OCI-LY3 (cell line): Measurements from ENCODE around the gene MPL.

ENCODE experiments used
- H2AFZ ChIP-seq: fragments of 200-600, 300-600 bp; shearing (Covaris generic); 2 replicates; pipeline ENCODE4 v1.6.0; 2014; ENCODE audit warnings: antibody characterized with exemption, low read depth, low read length
- H3K27ac ChIP-seq: fragments of 200-600, 300-600 bp; sonication (generic); 2 replicates; pipeline ENCODE4 v1.5.1; 2014; ENCODE audit warnings: mild to moderate bottlenecking, low read length, moderate library complexity, mixed read lengths
- H3K27me3 ChIP-seq: fragments of 200-600, 300-600 bp; sonication (generic); 2 replicates; pipeline ENCODE4 v1.6.1; 2014; ENCODE audit warnings: low read depth, low read length, mixed read lengths
- H3K36me3 ChIP-seq: fragments of 200-600, 300-600 bp; sonication (generic); replicated peaks from 2 replicates; pipeline ENCODE3; 2014; ENCODE audit warnings: low read depth, low read length, mixed read lengths
- H3K4me1 ChIP-seq: fragments of 300-600, 200-600 bp; sonication (generic); 2 replicates; pipeline ENCODE4 v1.6.1; 2014; ENCODE audit warnings: low read length, mixed read lengths
- H3K4me2 ChIP-seq: fragments of 200-600, 300-600 bp; sonication (generic); 2 replicates; pipeline ENCODE4 v1.6.1; 2014; ENCODE audit warnings: low read length, mixed read lengths
- H3K4me3 ChIP-seq: fragments of 300-600, 200-600 bp; sonication (generic); 2 replicates; pipeline ENCODE4 v1.5.1; 2014; ENCODE audit warnings: antibody characterized with exemption, mild to moderate bottlenecking, low read length, moderate library complexity
- H3K79me2 ChIP-seq: fragments of 300-600, 200-600 bp; shearing (Covaris generic); 2 replicates; pipeline ENCODE4 v1.6.1; 2014; ENCODE audit warnings: mild to moderate bottlenecking, low read length, mixed read lengths
- H3K9ac ChIP-seq: fragments of 300-600, 200-600 bp; shearing (Covaris generic); 2 replicates; pipeline ENCODE4 v1.6.0; 2014; ENCODE audit warnings: mild to moderate bottlenecking, low read length, moderate library complexity
- H3K9me3 ChIP-seq: fragments of 200-600, 300-600 bp; shearing (Covaris generic); 2 replicates; pipeline ENCODE4 v1.6.1; 2014; ENCODE audit warnings: low read length, mixed read lengths; ENCODE audit not compliant: insufficient read depth
- H4K20me1 ChIP-seq: fragments of 200-600, 300-600 bp; sonication (generic); 2 replicates; pipeline ENCODE4 v1.6.1; 2016; ENCODE audit warnings: low read length, mixed read lengths; ENCODE audit not compliant: insufficient read depth
- CTCF ChIP-seq: fragments of 200-600, 300-600 bp; sonication (generic); IDR thresholded peaks from 2 replicates; pipeline ENCODE4 v1.5.1; 2014; ENCODE audit warnings: antibody characterized with exemption, low read length, low read depth
- EZH2phosphoT487 ChIP-seq: fragments of 200-600 bp; shearing (Covaris generic); IDR thresholded peaks from 2 replicates; pipeline ENCODE4 v1.6.1; 2018; ENCODE audit warnings: antibody characterized with exemption, mixed run types, low read depth

MPL gene

GRCh38 chr1:43302201-43302600 is 35.4 kb upstream of the MPL start:
- Histone ChIP-seq H3K9me3 (no peaks in the 10 kb centered on the region), H3K4me2 (no peak overlapping the region), H3K27me3 (peaks cover 6% of the 10 kb centered on the region), H3K4me1 (no peaks in the 10 kb centered on the region), H2AFZ (no peak overlapping the region), H3K4me3 (no peak overlapping the region), H3K79me2 (no peaks in the 10 kb centered on the region), H4K20me1 (no peaks in the 10 kb centered on the region), H3K36me3 (no peaks in the 10 kb centered on the region), H3K9ac (no peak overlapping the region), H3K27ac (no peak overlapping the region)
- no peak for TF ChIP-seq EZH2phosphoT487
- TF ChIP-seq CTCF: no peak

- Histone ChIP-seq H3K27me3 (peaks cover 6% of the 10 kb centered on the region; the same call in 1 of the 2 replicates), H3K79me2 (no peaks in the 10 kb centered on the region), H3K4me2 (no peak overlapping the region), H3K4me1 (no peaks in the 10 kb centered on the region), H2AFZ (no peak overlapping the region), H3K9me3 (no peaks in the 10 kb centered on the region), H3K27ac (no peak overlapping the region), H3K9ac (no peak overlapping the region), H3K4me3 (no peak overlapping the region), H3K36me3 (no peaks in the 10 kb centered on the region), H4K20me1 (no peaks in the 10 kb centered on the region)
- TF ChIP-seq EZH2phosphoT487 (no peak), CTCF (no peak)
These were observed 34.7 kb upstream of the MPL start for GRCh38 chr1:43302721-43303470.

GRCh38 chr1:43303471-43304313 is 33.9 kb upstream of the MPL start:
- Histone ChIP-seq H3K4me3 (no peak overlapping the region), H2AFZ (no peak overlapping the region), H3K4me1 (no peaks in the 10 kb centered on the region), H3K79me2 (no peaks in the 10 kb centered on the region), H3K9ac (no peak overlapping the region), H3K27me3 (peaks cover 6% of the 10 kb centered on the region; the same call in 1 of the 2 replicates), H4K20me1 (no peaks in the 10 kb centered on the region), H3K36me3 (no peaks in the 10 kb centered on the region), H3K27ac (no peak overlapping the region), H3K9me3 (no peaks in the 10 kb centered on the region), H3K4me2 (no peak overlapping the region)
- no peak for TF ChIP-seq CTCF
- TF ChIP-seq EZH2phosphoT487: no peak

GRCh38 chr1:43304314-43304681 is 33.3 kb upstream of the MPL start:
- no peaks in the 10 kb centered on the region for H3K4me1 ChIP-seq
- H3K4me2 ChIP-seq: no peak overlapping the region
- H2AFZ ChIP-seq: no peak overlapping the region

More at GRCh38 chr1:43304314-43304681, 33.3 kb upstream of the MPL start:
- no peak overlapping the region for H3K9ac ChIP-seq
- H3K79me2 ChIP-seq: no peaks in the 10 kb centered on the region
- no peaks in the 10 kb centered on the region for H3K36me3 ChIP-seq
- H4K20me1 ChIP-seq: no peaks in the 10 kb centered on the region
- H3K27me3 ChIP-seq: peaks cover 6% of the 10 kb centered on the region; the same call in 1 of the 2 replicates
- H3K9me3 ChIP-seq: no peaks in the 10 kb centered on the region
- no peak overlapping the region for H3K27ac ChIP-seq
- TF ChIP-seq EZH2phosphoT487 (no peak), CTCF (no peak)
- H3K4me3 ChIP-seq: no peak overlapping the region
